PC-3 (cell line): ENCODE data around the gene CCDC178. TPM values are rescaled to one million over a fixed set of nuclear protein-coding genes. Genes with fewer than 3 reads are reported as not detected.

Experiments used
- ATAC-seq: fragments of 200-7000 bp; cut with Tn5 transposase; 2 replicates; pipeline ENCODE4 v1.9.1; 2020; ENCODE audit warnings: mild to moderate bottlenecking, moderate library complexity
- BruUV-seq: library from RNA; stranded (reverse); fragments of 400-500 nt; replicated peaks from 2 replicates; lab custom pipeline; 2021; lab: Mats Ljungman, UMichigan
- CTCF ChIA-PET: fragments of 300-600 bp; sonication (Branson Sonifier 250); formaldehyde crosslinking; loops from one replicate; lab custom pipeline; 2022; ENCODE audit warnings: antibody characterized with exemption; lab: Charles Lee
- POLR2A ChIA-PET: fragments of 300-600 bp; sonication (Branson Sonifier 250); formaldehyde crosslinking; loops from one replicate; lab custom pipeline; 2022; ENCODE audit warnings: antibody characterized with exemption; ENCODE audit not compliant: unreplicated experiment; lab: Charles Lee
- DNase-seq: peaks from one replicate; pipeline ENCODE4 v3.0.0-alpha.2; 2015
- H2AFZ ChIP-seq: fragments of 300-600 bp; sonication (generic); 2 replicates; pipeline ENCODE4 v1.6.0; 2016; ENCODE audit warnings: antibody characterized with exemption, low read length
- H3F3A ChIP-seq: fragments of 300-600 bp; sonication (generic); one replicate; pipeline ENCODE4 v1.6.0; 2017; ENCODE audit warnings: antibody characterized with exemption, low read length, control low read depth, mild to moderate bottlenecking; ENCODE audit not compliant: unreplicated experiment
- H3K27ac ChIP-seq: fragments of 300-600 bp; sonication (generic); 2 replicates; pipeline ENCODE4 v1.5.1; 2016; ENCODE audit warnings: mild to moderate bottlenecking, low read length
- H3K27me3 ChIP-seq: fragments of 300-600 bp; sonication (generic); 2 replicates; pipeline ENCODE4 v1.6.1; 2016; ENCODE audit warnings: low read length, mixed read lengths
- H3K36me3 ChIP-seq: fragments of 300-600 bp; sonication (generic); 2 replicates; pipeline ENCODE4 v1.6.1; 2016; ENCODE audit warnings: low read depth, mixed run types, low read length, mixed read lengths
- H3K4me1 ChIP-seq: fragments of 300-600 bp; sonication (generic); 2 replicates; pipeline ENCODE4 v1.5.1; 2016; ENCODE audit warnings: low read length; ENCODE audit not compliant: insufficient read depth
- H3K4me2 ChIP-seq: fragments of 300-600 bp; sonication (generic); 2 replicates; pipeline ENCODE4 v1.6.0; 2016; ENCODE audit warnings: low read length
- H3K4me3 ChIP-seq: fragments of 300-600 bp; sonication (generic); 2 replicates; pipeline ENCODE4 v1.5.1; 2016; ENCODE audit warnings: mild to moderate bottlenecking, low read length, mixed read lengths
- H3K79me2 ChIP-seq: fragments of 300-600 bp; sonication (generic); 2 replicates; pipeline ENCODE4 v1.6.1; 2017; ENCODE audit warnings: low read length, mixed read lengths
- H3K9ac ChIP-seq: fragments of 300-600 bp; sonication (generic); 2 replicates; pipeline ENCODE4 v1.6.0; 2016; ENCODE audit warnings: mild to moderate bottlenecking, low read length
- H3K9me2 ChIP-seq: fragments of 300-600 bp; sonication (generic); replicated peaks from 2 replicates; pipeline ENCODE4 v1.6.1; 2016; ENCODE audit warnings: mixed run types, low read length, mixed read lengths
- H3K9me3 ChIP-seq: fragments of 300-600 bp; sonication (generic); 2 replicates; pipeline ENCODE4 v1.6.1; 2016; ENCODE audit warnings: low read length, mixed read lengths
- H4K20me1 ChIP-seq: fragments of 300-600 bp; sonication (generic); 2 replicates; pipeline ENCODE4 v1.6.1; 2016; ENCODE audit warnings: low read length, mixed read lengths
- CTCF ChIP-seq: fragments of 300-600 bp; sonication (generic); conservative IDR thresholded peaks from 2 replicates; pipeline ENCODE4 v1.5.1; 2017; ENCODE audit warnings: antibody characterized with exemption, low read depth, mild to moderate bottlenecking, low read length
- EZH2 ChIP-seq: fragments of 300-600 bp; sonication (generic); IDR thresholded peaks from one replicate; pipeline ENCODE4 v1.6.1; 2017; ENCODE audit warnings: antibody characterized with exemption, mild to moderate bottlenecking, low read length; ENCODE audit not compliant: unreplicated experiment
- EZH2phosphoT487 ChIP-seq: fragments of 300-600 bp; sonication (generic); IDR thresholded peaks from 2 replicates; pipeline ENCODE4 v1.6.1; 2018; ENCODE audit warnings: mild to moderate bottlenecking, antibody characterized with exemption, low read length, borderline replicate concordance
- intact Hi-C: fragments of 100-400 bp; cut with micrococcal nuclease; formaldehyde crosslinking; loops from 2 replicates; pipeline ENCODE4 v1.9.0; 2023
- total RNA-seq: library from RNA; depleted of rRNA; stranded (reverse); fragments of >200 nt; gene quantifications from 2 replicates; pipeline ENCODE4 v1.2.3, GENCODE V29; 2014

Gene CCDC178
- total RNA-seq, 1 experiment from 2014 or later, result not detected

GRCh38 chr18:32906506-32907310 is 533.8 kb downstream of the CCDC178 start:
- ChIA-PET CTCF (no interaction called here), POLR2A (no interaction called here)
- Histone ChIP-seq H3K4me3 (no peak overlapping the region), H3K9ac (no peak overlapping the region), H3K9me3 (no peaks in the 10 kb centered on the region), H3K27ac (no peak overlapping the region), H3K36me3 (no peaks in the 10 kb centered on the region), H3K9me2 (no peaks in the 10 kb centered on the region), H2AFZ (no peak overlapping the region), H4K20me1 (no peaks in the 10 kb centered on the region), H3F3A (no peaks in the 10 kb centered on the region), H3K27me3 (no peaks in the 10 kb centered on the region), H3K4me2 (no peak overlapping the region), H3K79me2 (no peaks in the 10 kb centered on the region), H3K4me1 (no peaks in the 10 kb centered on the region)
- BruUV-seq, result no TSS peak
- peak; percentile 2 for DNase-seq
- ATAC-seq, result no peak; the same call in 1 of the 2 replicates
- no peak for TF ChIP-seq EZH2
- no peak for TF ChIP-seq CTCF
- TF ChIP-seq EZH2phosphoT487, result no peak
- intact Hi-C loops, result no loop called here

- H3K9ac ChIP-seq, result no peak overlapping the region
- H3K27me3 ChIP-seq, result no peaks in the 10 kb centered on the region
- no peaks in the 10 kb centered on the region for H3K4me1 ChIP-seq
- H3F3A ChIP-seq, result no peaks in the 10 kb centered on the region
- H3K4me3 ChIP-seq, result no peak overlapping the region
- no peak overlapping the region for H3K27ac ChIP-seq
- H2AFZ ChIP-seq, result no peak overlapping the region
- H3K9me3 ChIP-seq, result no peaks in the 10 kb centered on the region
- no TSS peak for BruUV-seq
- no peaks in the 10 kb centered on the region for H3K9me2 ChIP-seq
- no peaks in the 10 kb centered on the region for H3K36me3 ChIP-seq
- H4K20me1 ChIP-seq, result no peaks in the 10 kb centered on the region
- DNase-seq (no peak), ATAC-seq (no peak)
- TF ChIP-seq EZH2, result no peak
- no peak for TF ChIP-seq EZH2phosphoT487
- TF ChIP-seq CTCF, result no peak
- H3K4me2 ChIP-seq, result no peak overlapping the region
- ChIA-PET CTCF (no interaction called here), POLR2A (no interaction called here)
- intact Hi-C loops, result no loop called here
- H3K79me2 ChIP-seq, result no peaks in the 10 kb centered on the region
Observed at GRCh38 chr18:32905651-32906050, 534.9 kb downstream of the CCDC178 start.
